NB4 (cell line): ENCODE data around the gene GPR153.

Experiments used
- POLR2A ChIP-seq: IDR thresholded peaks from 2 replicates; pipeline ENCODE4 v1.6.1; 2011; ENCODE audit warnings: mild to moderate bottlenecking; ENCODE audit not compliant: insufficient read length; ENCODE audit errors: extremely low read depth
- TF ChIP-seq, protein P1 (sequence below): IDR thresholded peaks from one replicate; pipeline ENCODE4 v1.5.1; 2012; ENCODE audit warnings: low read depth, low read length
- TF ChIP-seq, protein P2 (sequence below): IDR thresholded peaks from 2 replicates; pipeline ENCODE4 v1.6.1; 2011; ENCODE audit warnings: low read depth, low read length

DNA sequence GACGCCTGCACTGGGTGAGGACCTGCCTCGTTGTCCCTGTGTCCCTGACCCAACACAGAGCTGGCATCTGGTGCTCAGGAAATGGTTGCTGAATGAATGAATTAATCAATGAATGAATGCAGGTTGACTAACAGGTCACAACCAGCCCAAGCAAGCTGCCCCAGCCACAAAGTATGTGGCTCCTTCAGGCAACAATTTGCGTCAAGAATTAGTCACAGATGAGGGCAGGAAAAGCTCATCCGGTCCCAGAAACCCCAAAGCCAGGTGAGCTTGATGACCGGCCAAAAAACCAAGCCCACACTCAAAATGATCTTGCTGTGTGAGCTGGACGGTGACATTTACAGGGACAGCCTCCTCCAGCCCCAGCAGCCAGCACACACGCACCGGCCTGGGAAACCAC, 40.6 kb upstream of the GPR153 start:
- TF ChIP-seq, protein P1, sequence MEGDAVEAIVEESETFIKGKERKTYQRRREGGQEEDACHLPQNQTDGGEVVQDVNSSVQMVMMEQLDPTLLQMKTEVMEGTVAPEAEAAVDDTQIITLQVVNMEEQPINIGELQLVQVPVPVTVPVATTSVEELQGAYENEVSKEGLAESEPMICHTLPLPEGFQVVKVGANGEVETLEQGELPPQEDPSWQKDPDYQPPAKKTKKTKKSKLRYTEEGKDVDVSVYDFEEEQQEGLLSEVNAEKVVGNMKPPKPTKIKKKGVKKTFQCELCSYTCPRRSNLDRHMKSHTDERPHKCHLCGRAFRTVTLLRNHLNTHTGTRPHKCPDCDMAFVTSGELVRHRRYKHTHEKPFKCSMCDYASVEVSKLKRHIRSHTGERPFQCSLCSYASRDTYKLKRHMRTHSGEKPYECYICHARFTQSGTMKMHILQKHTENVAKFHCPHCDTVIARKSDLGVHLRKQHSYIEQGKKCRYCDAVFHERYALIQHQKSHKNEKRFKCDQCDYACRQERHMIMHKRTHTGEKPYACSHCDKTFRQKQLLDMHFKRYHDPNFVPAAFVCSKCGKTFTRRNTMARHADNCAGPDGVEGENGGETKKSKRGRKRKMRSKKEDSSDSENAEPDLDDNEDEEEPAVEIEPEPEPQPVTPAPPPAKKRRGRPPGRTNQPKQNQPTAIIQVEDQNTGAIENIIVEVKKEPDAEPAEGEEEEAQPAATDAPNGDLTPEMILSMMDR, result no peak
- no peak for TF ChIP-seq POLR2A
- TF ChIP-seq, protein P2, sequence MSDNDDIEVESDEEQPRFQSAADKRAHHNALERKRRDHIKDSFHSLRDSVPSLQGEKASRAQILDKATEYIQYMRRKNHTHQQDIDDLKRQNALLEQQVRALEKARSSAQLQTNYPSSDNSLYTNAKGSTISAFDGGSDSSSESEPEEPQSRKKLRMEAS, result no peak
